Mammary epithelial cell (primary cell): Measurements from ENCODE around the gene RNF207.

Experiments
- CTCF ChIP-seq, 2 donors: IDR thresholded peaks in 1 of 2; conservative IDR thresholded peaks in 1 of 2; 2 replicates each; pipeline ENCODE4 v1.5.1; 2011 to 2012; ENCODE audit warnings: inconsistent platforms in 2 of 2, low read length in 2 of 2, mild to moderate bottlenecking in 2 of 2, control low read depth in 1 of 2, low read depth in 1 of 2; ENCODE audit not compliant: insufficient read depth in 1 of 2; ENCODE audit errors: extremely low read depth in 1 of 2
- EZH2 ChIP-seq: IDR thresholded peaks from 2 replicates; pipeline ENCODE4 v1.6.1; 2012; ENCODE audit warnings: low read length, inconsistent platforms, borderline replicate concordance

- no peak for TF ChIP-seq CTCF (conservative IDR thresholded peaks at IDR 0.05 in 1 of 2, IDR thresholded peaks at IDR 0.05 in 1 of 2; ENCODE audit: extremely low read depth in 1 of 2, insufficient read depth in 1 of 2, low read depth in 1 of 2, low read length in 2 of 2)
- TF ChIP-seq EZH2: no peak
These were observed 42.4 kb downstream of the RNF207 start for GRCh38 chr1:6248161-6248776.
